Astrocyte (in vitro differentiated cells and primary cell): Measurements from ENCODE around the gene TMEM74B. TPM values are rescaled to one million over a fixed set of nuclear protein-coding genes. Genes with fewer than 3 reads are reported as not detected.
"Not testable (repeated sequence)": the region's sequence is repeated elsewhere in the genome, so short reads cannot be mapped to it uniquely, and the experiment has no call there.

ENCODE experiments used
- DNase-seq: peaks from one replicate; pipeline ENCODE4 v3.0.0-alpha.2; 2010; ENCODE audit warnings: low read depth
- FAIRE-seq: peaks from 2 replicates; lab custom pipeline; 2011; peaks lifted over from hg19 to GRCh38; lab: Jason Lieb, UNC
- H2AFZ ChIP-seq: 2 replicates; pipeline ENCODE4 v1.6.0; 2012; ENCODE audit warnings: low read depth, low read length, inconsistent platforms
- H3K27ac ChIP-seq: 2 replicates; pipeline ENCODE4 v1.5.1; 2011; ENCODE audit warnings: low read depth, low read length, inconsistent platforms
- H3K27me3 ChIP-seq: 2 replicates; pipeline ENCODE4 v1.6.0; 2011; ENCODE audit warnings: low read length, inconsistent platforms; ENCODE audit not compliant: insufficient read depth
- H3K36me3 ChIP-seq: 2 replicates; pipeline ENCODE4 v1.5.1; 2011; ENCODE audit warnings: low read length, inconsistent platforms; ENCODE audit not compliant: insufficient read depth
- H3K4me1 ChIP-seq: 2 replicates; pipeline ENCODE4 v1.5.1; 2011; ENCODE audit warnings: low read length, inconsistent platforms; ENCODE audit not compliant: insufficient read depth
- H3K4me2 ChIP-seq: 2 replicates; pipeline ENCODE4 v1.6.0; 2012; ENCODE audit warnings: low read length, inconsistent platforms
- H3K4me3 ChIP-seq: 2 replicates; pipeline ENCODE4 v1.5.1; 2011; ENCODE audit warnings: low read depth, mild to moderate bottlenecking, low read length, inconsistent platforms; ENCODE audit not compliant: insufficient read depth
- H3K79me2 ChIP-seq: 2 replicates; pipeline ENCODE4 v1.6.0; 2012; ENCODE audit warnings: mild to moderate bottlenecking, low read length, inconsistent platforms; ENCODE audit not compliant: insufficient read depth
- H3K9ac ChIP-seq: 2 replicates; pipeline ENCODE4 v1.6.0; 2012; ENCODE audit warnings: mild to moderate bottlenecking, low read length, inconsistent platforms
- H3K9me3 ChIP-seq: 2 replicates; pipeline ENCODE4 v1.5.1; 2012; ENCODE audit warnings: low read depth, mild to moderate bottlenecking, low read length, inconsistent platforms; ENCODE audit not compliant: insufficient read depth
- H4K20me1 ChIP-seq: 2 replicates; pipeline ENCODE4 v1.6.0; 2012; ENCODE audit warnings: low read length, inconsistent platforms; ENCODE audit not compliant: insufficient read depth
- H3K27ac Mint-ChIP-seq: one replicate; pipeline ENCODE4 v1.8.0; 2021; ENCODE audit warnings: mild to moderate bottlenecking, mixed read lengths; ENCODE audit not compliant: unreplicated experiment
- H3K27me3 Mint-ChIP-seq: one replicate; pipeline ENCODE4 v1.8.0; 2021; ENCODE audit warnings: low read depth, mixed read lengths; ENCODE audit not compliant: unreplicated experiment
- H3K36me3 Mint-ChIP-seq: one replicate; pipeline ENCODE4 v1.8.0; 2021; ENCODE audit warnings: low read depth, mixed read lengths; ENCODE audit not compliant: unreplicated experiment
- H3K4me1 Mint-ChIP-seq: one replicate; pipeline ENCODE4 v1.8.0; 2021; ENCODE audit warnings: low read depth, mixed read lengths; ENCODE audit not compliant: unreplicated experiment
- H3K4me3 Mint-ChIP-seq: one replicate; pipeline ENCODE4 v1.8.0; 2021; ENCODE audit warnings: mild to moderate bottlenecking, moderate library complexity, mixed read lengths; ENCODE audit not compliant: unreplicated experiment
- H3K9me3 Mint-ChIP-seq: one replicate; pipeline ENCODE4 v1.8.0; 2021; ENCODE audit warnings: mild to moderate bottlenecking, mixed read lengths; ENCODE audit not compliant: unreplicated experiment
- EZH2 ChIP-seq: IDR thresholded peaks from 2 replicates; pipeline ENCODE4 v1.6.1; 2012; ENCODE audit warnings: mild to moderate bottlenecking, low read length, inconsistent platforms; ENCODE audit not compliant: insufficient read depth
- total RNA-seq: library from RNA; stranded (reverse); gene quantifications from 2 replicates; pipeline ENCODE4 v1.2.1, GENCODE V29; 2021
- TF ChIP-seq, protein P1 (sequence below): IDR thresholded peaks from 2 replicates; pipeline ENCODE4 v1.5.1; 2011; ENCODE audit warnings: low read depth, mild to moderate bottlenecking, inconsistent platforms, low read length, moderate library complexity; ENCODE audit not compliant: insufficient read depth

The TMEM74B gene
- total RNA-seq, 1 donor from 2014 or later = 2.1 TPM

DNA sequence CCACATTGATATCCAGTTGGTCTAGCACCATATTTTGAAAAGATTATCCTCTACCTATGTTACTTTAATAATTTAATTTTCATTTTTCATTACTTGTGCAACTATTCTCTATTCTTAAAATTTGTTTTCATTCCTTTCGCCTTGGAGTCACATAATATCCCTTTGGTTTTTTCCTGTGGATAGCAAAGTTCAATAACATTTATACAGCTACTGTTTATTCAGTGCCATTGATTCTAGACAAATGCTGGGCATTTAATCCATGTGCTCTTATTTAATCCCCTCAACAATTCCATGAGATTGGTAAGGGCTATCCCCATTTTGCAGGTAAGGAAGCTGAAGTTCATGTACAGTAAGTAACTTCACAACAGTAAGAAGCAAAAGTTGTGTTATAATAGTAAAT lies 33.8 kb downstream of the TMEM74B start:
- Histone ChIP-seq H4K20me1 (peaks cover 39% of the 10 kb centered on the region), H3K9ac (no peak overlapping the region), H3K4me3 (no peak overlapping the region), H2AFZ (no peak overlapping the region), H3K27ac (no peak overlapping the region), H3K9me3 (no peaks in the 10 kb centered on the region), H3K36me3 (peaks cover 9% of the 10 kb centered on the region), H3K79me2 (peaks cover 6% of the 10 kb centered on the region), H3K4me1 (no peaks in the 10 kb centered on the region), H3K27me3 (no peaks in the 10 kb centered on the region), H3K4me2 (no peak overlapping the region)
- no peak overlapping the region for H3K27ac Mint-ChIP-seq
- no peak for DNase-seq
- H3K9me3 Mint-ChIP-seq = no peaks in the 10 kb centered on the region
- H3K4me3 Mint-ChIP-seq = no peak overlapping the region
- TF ChIP-seq, protein P1, sequence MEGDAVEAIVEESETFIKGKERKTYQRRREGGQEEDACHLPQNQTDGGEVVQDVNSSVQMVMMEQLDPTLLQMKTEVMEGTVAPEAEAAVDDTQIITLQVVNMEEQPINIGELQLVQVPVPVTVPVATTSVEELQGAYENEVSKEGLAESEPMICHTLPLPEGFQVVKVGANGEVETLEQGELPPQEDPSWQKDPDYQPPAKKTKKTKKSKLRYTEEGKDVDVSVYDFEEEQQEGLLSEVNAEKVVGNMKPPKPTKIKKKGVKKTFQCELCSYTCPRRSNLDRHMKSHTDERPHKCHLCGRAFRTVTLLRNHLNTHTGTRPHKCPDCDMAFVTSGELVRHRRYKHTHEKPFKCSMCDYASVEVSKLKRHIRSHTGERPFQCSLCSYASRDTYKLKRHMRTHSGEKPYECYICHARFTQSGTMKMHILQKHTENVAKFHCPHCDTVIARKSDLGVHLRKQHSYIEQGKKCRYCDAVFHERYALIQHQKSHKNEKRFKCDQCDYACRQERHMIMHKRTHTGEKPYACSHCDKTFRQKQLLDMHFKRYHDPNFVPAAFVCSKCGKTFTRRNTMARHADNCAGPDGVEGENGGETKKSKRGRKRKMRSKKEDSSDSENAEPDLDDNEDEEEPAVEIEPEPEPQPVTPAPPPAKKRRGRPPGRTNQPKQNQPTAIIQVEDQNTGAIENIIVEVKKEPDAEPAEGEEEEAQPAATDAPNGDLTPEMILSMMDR = no peak
- no peak for TF ChIP-seq EZH2
- no peaks in the 10 kb centered on the region for H3K4me1 Mint-ChIP-seq
- no peak for FAIRE-seq
- peaks cover 18% of the 10 kb centered on the region for H3K36me3 Mint-ChIP-seq
- no peaks in the 10 kb centered on the region for H3K27me3 Mint-ChIP-seq

DNA sequence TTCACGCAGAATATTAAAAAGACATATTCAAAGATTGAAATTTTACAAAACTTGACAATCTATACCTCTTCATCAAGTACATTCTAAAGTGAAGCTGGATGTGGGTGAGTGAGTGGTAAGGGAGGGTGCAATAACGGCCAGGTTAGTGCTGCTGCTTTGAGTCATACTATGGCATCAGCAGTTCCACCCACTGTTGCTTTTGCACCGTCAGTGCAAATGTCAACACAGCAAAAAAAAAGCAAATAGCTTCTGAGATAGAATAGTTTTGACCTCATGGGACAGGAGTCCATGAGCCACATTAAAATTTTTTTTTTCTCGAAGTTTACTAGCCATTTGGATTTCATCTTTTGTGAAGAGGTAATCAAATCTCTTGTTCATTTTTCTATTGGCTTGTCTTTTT lies 34.6 kb downstream of the TMEM74B start:
- H3K27ac Mint-ChIP-seq = no peak overlapping the region
- Histone ChIP-seq H3K27ac (no peak overlapping the region), H3K4me3 (no peak overlapping the region), H3K36me3 (peaks cover 9% of the 10 kb centered on the region), H3K4me1 (no peaks in the 10 kb centered on the region), H2AFZ (no peak overlapping the region), H3K9me3 (no peaks in the 10 kb centered on the region), H3K79me2 (peaks cover 6% of the 10 kb centered on the region), H4K20me1 (peaks cover 42% of the 10 kb centered on the region), H3K9ac (no peak overlapping the region), H3K27me3 (no peaks in the 10 kb centered on the region), H3K4me2 (no peak overlapping the region)
- no peaks in the 10 kb centered on the region for H3K9me3 Mint-ChIP-seq
- no peaks in the 10 kb centered on the region for H3K4me1 Mint-ChIP-seq
- DNase-seq = peak; percentile 5
- TF ChIP-seq EZH2 = no peak
- TF ChIP-seq, protein P1 = no peak
- H3K4me3 Mint-ChIP-seq = no peak overlapping the region
- no peaks in the 10 kb centered on the region for H3K27me3 Mint-ChIP-seq
- peaks cover 14% of the 10 kb centered on the region for H3K36me3 Mint-ChIP-seq
- FAIRE-seq = no peak

DNA sequence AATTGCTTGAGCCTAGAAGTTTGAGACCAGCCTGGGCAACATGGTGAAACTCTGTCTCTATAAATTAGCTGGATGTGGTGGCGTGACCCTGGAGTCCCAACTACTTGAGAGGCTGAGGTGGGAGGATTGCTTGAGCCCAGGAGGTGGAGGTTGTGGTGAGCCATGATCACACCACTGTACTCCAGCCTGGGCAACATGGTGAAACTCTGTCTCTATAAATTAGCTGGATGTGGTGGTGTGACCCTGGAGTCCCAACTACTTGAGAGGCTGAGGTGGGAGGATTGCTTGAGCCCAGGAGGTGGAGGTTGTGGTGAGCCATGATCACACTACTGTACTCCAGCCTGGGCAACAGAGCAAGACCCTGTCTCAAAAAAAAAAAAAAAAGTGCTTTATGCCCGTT lies 35.0 kb downstream of the TMEM74B start:
- H3K36me3 ChIP-seq, H3K27ac ChIP-seq, H3K27me3 Mint-ChIP-seq, FAIRE-seq, H3K79me2 ChIP-seq, H3K27ac Mint-ChIP-seq, DNase-seq, H3K4me3 ChIP-seq, H3K4me1 Mint-ChIP-seq, H2AFZ ChIP-seq, H3K4me2 ChIP-seq, H3K4me1 ChIP-seq, H3K9me3 ChIP-seq, H3K9ac ChIP-seq, H3K9me3 Mint-ChIP-seq, H3K27me3 ChIP-seq, H3K4me3 Mint-ChIP-seq: not testable (repeated sequence)
- peaks cover 13% of the 10 kb centered on the region for H3K36me3 Mint-ChIP-seq
- peaks cover 42% of the 10 kb centered on the region for H4K20me1 ChIP-seq
